Measurements from ENCODE around the gene ARHGAP42. TPM values are rescaled to one million over a fixed set of nuclear protein-coding genes. Genes with fewer than 3 reads are reported as not detected.

The ARHGAP42 gene
- total RNA-seq, 2 experiments from 2014 or later: not detected

- peaks cover 1% of the 10 kb centered on the region for H3K9me3 Mint-ChIP-seq
Measured at GRCh38 chr11:100757646-100758045, 70.6 kb downstream of the ARHGAP42 start.

GRCh38 chr11:100759106-100759505, 72.0 kb downstream of the ARHGAP42 start:
- Mint-ChIP-seq H3K4me1 (ENCODE audit: low read depth) (no peaks in the 10 kb centered on the region), H3K27me3 (no peaks in the 10 kb centered on the region), H3K27ac (no peak overlapping the region), H3K4me3 (no peak overlapping the region), H3K9me3 (peaks cover 2% of the 10 kb centered on the region), H3K36me3 (no peaks in the 10 kb centered on the region)
- DNase-seq: no peak
- CTCF ChIA-PET: no interaction called here
- POLR2A ChIA-PET: no interaction called here
- intact Hi-C loops (cut with micrococcal nuclease): no loop called here

More at GRCh38 chr11:100757646-100758045, 70.6 kb downstream of the ARHGAP42 start:
- no peaks in the 10 kb centered on the region for H3K4me1 Mint-ChIP-seq (ENCODE audit: low read depth)
- CTCF ChIA-PET: no interaction called here
- no peak overlapping the region for H3K4me3 Mint-ChIP-seq
- H3K27me3 Mint-ChIP-seq: no peaks in the 10 kb centered on the region
- H3K27ac Mint-ChIP-seq: no peak overlapping the region
- no peaks in the 10 kb centered on the region for H3K36me3 Mint-ChIP-seq
- DNase-seq: no peak
- intact Hi-C loops (cut with micrococcal nuclease): no loop called here
- POLR2A ChIA-PET: no interaction called here

GRCh38 chr11:100759856-100760255, 72.8 kb downstream of the ARHGAP42 start:
- Mint-ChIP-seq H3K9me3 (peaks cover 2% of the 10 kb centered on the region), H3K36me3 (no peaks in the 10 kb centered on the region), H3K27ac (no peak overlapping the region), H3K27me3 (no peaks in the 10 kb centered on the region), H3K4me1 (ENCODE audit: low read depth) (no peaks in the 10 kb centered on the region), H3K4me3 (no peak overlapping the region)
- POLR2A ChIA-PET: no interaction called here
- intact Hi-C loops (cut with micrococcal nuclease): no loop called here
- no peak for DNase-seq
- CTCF ChIA-PET: no interaction called here

GRCh38 chr11:100760744-100761143, 73.7 kb downstream of the ARHGAP42 start:
- POLR2A ChIA-PET: interaction anchor here (0.7 kb wide), 1 partner anchor 8 kb away, joined by 3 read pairs; no protein-coding TSS in a partner anchor
- Mint-ChIP-seq H3K36me3 (no peaks in the 10 kb centered on the region), H3K27ac (no peak overlapping the region), H3K4me1 (ENCODE audit: low read depth) (no peaks in the 10 kb centered on the region), H3K9me3 (peaks cover 2% of the 10 kb centered on the region), H3K27me3 (no peaks in the 10 kb centered on the region), H3K4me3 (no peak overlapping the region)
- CTCF ChIA-PET: no interaction called here
- intact Hi-C loops (cut with micrococcal nuclease): no loop called here
- DNase-seq: no peak

GRCh38 chr11:100761841-100762240, 74.8 kb downstream of the ARHGAP42 start:
- H3K27me3 Mint-ChIP-seq: no peaks in the 10 kb centered on the region
- H3K27ac Mint-ChIP-seq: no peak overlapping the region
- no peak for DNase-seq
- CTCF ChIA-PET: no interaction called here
- POLR2A ChIA-PET: no interaction called here
- no peak overlapping the region for H3K4me3 Mint-ChIP-seq
- no peaks in the 10 kb centered on the region for H3K4me1 Mint-ChIP-seq (ENCODE audit: low read depth)
- peaks cover 2% of the 10 kb centered on the region for H3K9me3 Mint-ChIP-seq
- intact Hi-C loops (cut with micrococcal nuclease): no loop called here
- no peaks in the 10 kb centered on the region for H3K36me3 Mint-ChIP-seq

GRCh38 chr11:100766764-100767163, 79.7 kb downstream of the ARHGAP42 start:
- Mint-ChIP-seq H3K4me1 (ENCODE audit: low read depth) (no peaks in the 10 kb centered on the region), H3K4me3 (no peak overlapping the region), H3K27ac (no peak overlapping the region), H3K9me3 (peaks cover 2% of the 10 kb centered on the region), H3K36me3 (no peaks in the 10 kb centered on the region), H3K27me3 (no peaks in the 10 kb centered on the region)
- ChIA-PET CTCF (no interaction called here), POLR2A (no interaction called here)
- intact Hi-C loops (cut with micrococcal nuclease): no loop called here
- DNase-seq: no peak

GRCh38 chr11:100769165-100769564, 82.1 kb downstream of the ARHGAP42 start:
- Mint-ChIP-seq H3K27ac (no peak overlapping the region), H3K4me3 (no peak overlapping the region), H3K9me3 (no peaks in the 10 kb centered on the region), H3K4me1 (ENCODE audit: low read depth) (no peaks in the 10 kb centered on the region), H3K27me3 (no peaks in the 10 kb centered on the region), H3K36me3 (no peaks in the 10 kb centered on the region)
- ChIA-PET POLR2A (no interaction called here), CTCF (no interaction called here)
- DNase-seq: no peak
- intact Hi-C loops (cut with micrococcal nuclease): no loop called here

GRCh38 chr11:100769617-100770016, 82.5 kb downstream of the ARHGAP42 start:
- H3K27me3 Mint-ChIP-seq: no peaks in the 10 kb centered on the region
- intact Hi-C loops (cut with micrococcal nuclease): no loop called here
- no peak overlapping the region for H3K27ac Mint-ChIP-seq
- no peaks in the 10 kb centered on the region for H3K9me3 Mint-ChIP-seq
- CTCF ChIA-PET: no interaction called here
- H3K4me3 Mint-ChIP-seq: no peak overlapping the region
- no peaks in the 10 kb centered on the region for H3K4me1 Mint-ChIP-seq (ENCODE audit: low read depth)
- POLR2A ChIA-PET: no interaction called here
- no peaks in the 10 kb centered on the region for H3K36me3 Mint-ChIP-seq
- no peak for DNase-seq

- POLR2A ChIA-PET: no interaction called here
- no peaks in the 10 kb centered on the region for H3K27me3 Mint-ChIP-seq
- no peak for DNase-seq
- intact Hi-C loops (cut with micrococcal nuclease): no loop called here
- no peak overlapping the region for H3K4me3 Mint-ChIP-seq
- H3K4me1 Mint-ChIP-seq (ENCODE audit: low read depth): no peaks in the 10 kb centered on the region
- H3K36me3 Mint-ChIP-seq: no peaks in the 10 kb centered on the region
- no peak overlapping the region for H3K27ac Mint-ChIP-seq
- H3K9me3 Mint-ChIP-seq: no peaks in the 10 kb centered on the region
- CTCF ChIA-PET: interaction anchor here (0.6 kb wide), 1 partner anchor 24 kb away, joined by 4 read pairs; no protein-coding TSS in a partner anchor
Measured at GRCh38 chr11:100774132-100774531, 87.0 kb downstream of the ARHGAP42 start.

GRCh38 chr11:100774859-100775258, 87.8 kb downstream of the ARHGAP42 start:
- H3K9me3 Mint-ChIP-seq: no peaks in the 10 kb centered on the region
- no peaks in the 10 kb centered on the region for H3K4me1 Mint-ChIP-seq (ENCODE audit: low read depth)
- H3K27ac Mint-ChIP-seq: no peak overlapping the region
- no peak overlapping the region for H3K4me3 Mint-ChIP-seq
- intact Hi-C loops (cut with micrococcal nuclease): no loop called here
- no peaks in the 10 kb centered on the region for H3K27me3 Mint-ChIP-seq
- POLR2A ChIA-PET: no interaction called here
- H3K36me3 Mint-ChIP-seq: no peaks in the 10 kb centered on the region
- CTCF ChIA-PET: interaction anchor here (0.6 kb wide), 1 partner anchor 23 kb away, joined by 4 read pairs; no protein-coding TSS in a partner anchor
- DNase-seq: no peak

GRCh38 chr11:100776212-100776896, 89.3 kb downstream of the ARHGAP42 start:
- ChIA-PET POLR2A (interaction anchor here (0.7 kb wide), 1 partner anchor 75 kb away, joined by 3 read pairs; no protein-coding TSS in a partner anchor), CTCF (no interaction called here)
- H3K9me3 Mint-ChIP-seq: no peaks in the 10 kb centered on the region
- H3K27ac Mint-ChIP-seq: no peak overlapping the region
- DNase-seq: no peak
- no peak overlapping the region for H3K4me3 Mint-ChIP-seq
- intact Hi-C loops (cut with micrococcal nuclease): no loop called here
- no peaks in the 10 kb centered on the region for H3K36me3 Mint-ChIP-seq
- no peaks in the 10 kb centered on the region for H3K27me3 Mint-ChIP-seq
- no peaks in the 10 kb centered on the region for H3K4me1 Mint-ChIP-seq (ENCODE audit: low read depth)

- ChIA-PET CTCF (no interaction called here), POLR2A (no interaction called here)
- Mint-ChIP-seq H3K27ac (no peak overlapping the region), H3K4me3 (no peak overlapping the region), H3K27me3 (no peaks in the 10 kb centered on the region), H3K36me3 (no peaks in the 10 kb centered on the region), H3K9me3 (no peaks in the 10 kb centered on the region), H3K4me1 (ENCODE audit: low read depth) (no peaks in the 10 kb centered on the region)
- DNase-seq: no peak
- intact Hi-C loops (cut with micrococcal nuclease): no loop called here
Measured at GRCh38 chr11:100777103-100777502, 90.0 kb downstream of the ARHGAP42 start.

GRCh38 chr11:100777736-100778135, 90.6 kb downstream of the ARHGAP42 start:
- Mint-ChIP-seq H3K4me1 (ENCODE audit: low read depth) (no peaks in the 10 kb centered on the region), H3K27ac (no peak overlapping the region)

More at GRCh38 chr11:100777736-100778135, 90.6 kb downstream of the ARHGAP42 start:
- CTCF ChIA-PET: no interaction called here
- H3K9me3 Mint-ChIP-seq: no peaks in the 10 kb centered on the region
- DNase-seq: no peak
- H3K4me3 Mint-ChIP-seq: no peak overlapping the region
- POLR2A ChIA-PET: no interaction called here
- no peaks in the 10 kb centered on the region for H3K36me3 Mint-ChIP-seq
- no peaks in the 10 kb centered on the region for H3K27me3 Mint-ChIP-seq
- intact Hi-C loops (cut with micrococcal nuclease): no loop called here
